ENCODE results near the gene PPP1R10. TPM values are rescaled to one million over a fixed set of nuclear protein-coding genes. Genes with fewer than 3 reads are reported as not detected.

PPP1R10 gene
- total and polyA plus RNA-seq, 2 of the 13 experiments (the other 11 are each of a cell fraction or from before 2014, with no cell fraction given), result 26.3 to 38.4 TPM

- TF ChIP-seq, protein P1, sequence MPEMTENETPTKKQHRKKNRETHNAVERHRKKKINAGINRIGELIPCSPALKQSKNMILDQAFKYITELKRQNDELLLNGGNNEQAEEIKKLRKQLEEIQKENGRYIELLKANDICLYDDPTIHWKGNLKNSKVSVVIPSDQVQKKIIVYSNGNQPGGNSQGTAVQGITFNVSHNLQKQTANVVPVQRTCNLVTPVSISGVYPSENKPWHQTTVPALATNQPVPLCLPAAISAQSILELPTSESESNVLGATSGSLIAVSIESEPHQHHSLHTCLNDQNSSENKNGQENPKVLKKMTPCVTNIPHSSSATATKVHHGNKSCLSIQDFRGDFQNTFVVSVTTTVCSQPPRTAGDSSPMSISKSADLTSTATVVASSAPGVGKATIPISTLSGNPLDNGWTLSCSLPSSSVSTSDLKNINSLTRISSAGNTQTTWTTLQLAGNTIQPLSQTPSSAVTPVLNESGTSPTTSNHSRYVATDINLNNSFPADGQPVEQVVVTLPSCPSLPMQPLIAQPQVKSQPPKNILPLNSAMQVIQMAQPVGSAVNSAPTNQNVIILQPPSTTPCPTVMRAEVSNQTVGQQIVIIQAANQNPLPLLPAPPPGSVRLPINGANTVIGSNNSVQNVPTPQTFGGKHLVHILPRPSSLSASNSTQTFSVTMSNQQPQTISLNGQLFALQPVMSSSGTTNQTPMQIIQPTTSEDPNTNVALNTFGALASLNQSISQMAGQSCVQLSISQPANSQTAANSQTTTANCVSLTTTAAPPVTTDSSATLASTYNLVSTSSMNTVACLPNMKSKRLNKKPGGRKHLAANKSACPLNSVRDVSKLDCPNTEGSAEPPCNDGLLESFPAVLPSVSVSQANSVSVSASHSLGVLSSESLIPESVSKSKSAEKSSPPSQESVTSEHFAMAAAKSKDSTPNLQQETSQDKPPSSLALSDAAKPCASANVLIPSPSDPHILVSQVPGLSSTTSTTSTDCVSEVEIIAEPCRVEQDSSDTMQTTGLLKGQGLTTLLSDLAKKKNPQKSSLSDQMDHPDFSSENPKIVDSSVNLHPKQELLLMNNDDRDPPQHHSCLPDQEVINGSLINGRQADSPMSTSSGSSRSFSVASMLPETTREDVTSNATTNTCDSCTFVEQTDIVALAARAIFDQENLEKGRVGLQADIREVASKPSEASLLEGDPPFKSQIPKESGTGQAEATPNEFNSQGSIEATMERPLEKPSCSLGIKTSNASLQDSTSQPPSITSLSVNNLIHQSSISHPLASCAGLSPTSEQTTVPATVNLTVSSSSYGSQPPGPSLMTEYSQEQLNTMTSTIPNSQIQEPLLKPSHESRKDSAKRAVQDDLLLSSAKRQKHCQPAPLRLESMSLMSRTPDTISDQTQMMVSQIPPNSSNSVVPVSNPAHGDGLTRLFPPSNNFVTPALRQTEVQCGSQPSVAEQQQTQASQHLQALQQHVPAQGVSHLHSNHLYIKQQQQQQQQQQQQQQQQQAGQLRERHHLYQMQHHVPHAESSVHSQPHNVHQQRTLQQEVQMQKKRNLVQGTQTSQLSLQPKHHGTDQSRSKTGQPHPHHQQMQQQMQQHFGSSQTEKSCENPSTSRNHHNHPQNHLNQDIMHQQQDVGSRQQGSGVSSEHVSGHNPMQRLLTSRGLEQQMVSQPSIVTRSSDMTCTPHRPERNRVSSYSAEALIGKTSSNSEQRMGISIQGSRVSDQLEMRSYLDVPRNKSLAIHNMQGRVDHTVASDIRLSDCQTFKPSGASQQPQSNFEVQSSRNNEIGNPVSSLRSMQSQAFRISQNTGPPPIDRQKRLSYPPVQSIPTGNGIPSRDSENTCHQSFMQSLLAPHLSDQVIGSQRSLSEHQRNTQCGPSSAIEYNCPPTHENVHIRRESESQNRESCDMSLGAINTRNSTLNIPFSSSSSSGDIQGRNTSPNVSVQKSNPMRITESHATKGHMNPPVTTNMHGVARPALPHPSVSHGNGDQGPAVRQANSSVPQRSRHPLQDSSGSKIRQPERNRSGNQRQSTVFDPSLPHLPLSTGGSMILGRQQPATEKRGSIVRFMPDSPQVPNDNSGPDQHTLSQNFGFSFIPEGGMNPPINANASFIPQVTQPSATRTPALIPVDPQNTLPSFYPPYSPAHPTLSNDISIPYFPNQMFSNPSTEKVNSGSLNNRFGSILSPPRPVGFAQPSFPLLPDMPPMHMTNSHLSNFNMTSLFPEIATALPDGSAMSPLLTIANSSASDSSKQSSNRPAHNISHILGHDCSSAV (CRISPR knock-in tag; IDR thresholded peaks at IDR 0.05; ENCODE audit: borderline replicate concordance), result no peak
- TF ChIP-seq ZFY (CRISPR knock-in tag; IDR thresholded peaks at IDR 0.05) (peak; percentile 93), MAX (IDR thresholded peaks at IDR 0.05) (peak; percentile 85), ZNF569 (CRISPR knock-in tag; IDR thresholded peaks at IDR 0.05; ENCODE audit: borderline replicate concordance) (no peak), AHDC1 (CRISPR knock-in tag; IDR thresholded peaks at IDR 0.05; ENCODE audit: borderline replicate concordance) (peak; percentile 46; the same call in 1 of the 2 replicates), POGK (CRISPR knock-in tag; conservative IDR thresholded peaks at IDR 0.05) (peak; percentile 88), RBFOX2 (IDR thresholded peaks at IDR 0.05; ENCODE audit: low read depth, low read length) (peak; percentile 95), ZNF326 (CRISPR knock-in tag; IDR thresholded peaks at IDR 0.05; ENCODE audit: borderline replicate concordance) (no peak), ZNF180 (CRISPR knock-in tag; IDR thresholded peaks at IDR 0.05; ENCODE audit: borderline replicate concordance, low read depth) (no peak)
- TF ChIP-seq, protein P2, sequence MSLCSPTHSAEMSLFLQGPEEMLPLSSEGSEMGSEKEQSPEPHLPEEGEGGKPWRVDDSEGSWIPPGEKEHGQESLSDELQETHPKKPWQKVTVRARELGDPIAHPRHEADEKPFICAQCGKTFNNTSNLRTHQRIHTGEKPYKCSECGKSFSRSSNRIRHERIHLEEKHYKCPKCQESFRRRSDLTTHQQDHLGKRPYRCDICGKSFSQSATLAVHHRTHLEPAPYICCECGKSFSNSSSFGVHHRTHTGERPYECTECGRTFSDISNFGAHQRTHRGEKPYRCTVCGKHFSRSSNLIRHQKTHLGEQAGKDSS (CRISPR knock-in tag; IDR thresholded peaks at IDR 0.05; ENCODE audit: borderline replicate concordance, low read depth), result peak; percentile 92; the same call in 1 of the 2 replicates
These were observed 9.7 kb upstream of the PPP1R10 start, which contains the start of gene ATAT1 (continued) for GRCh38 chr6:30626484-30627366.
